H9 (cell line): Measurements from ENCODE around the gene MAPT. TPM values are rescaled to one million over a fixed set of nuclear protein-coding genes. Genes with fewer than 3 reads are reported as not detected.

Experiments
- DNase-seq: peaks from one replicate; pipeline ENCODE4 v3.0.0-alpha.2; 2017
- H2AFZ ChIP-seq: one replicate; pipeline ENCODE4 v1.6.1; 2013; ENCODE audit warnings: mild to moderate bottlenecking, low read length, control low read depth, moderate library complexity
- H2AK5ac ChIP-seq: 2 replicates; pipeline ENCODE4 v1.6.1; 2013; ENCODE audit warnings: low read length, control low read depth, mixed read lengths; ENCODE audit not compliant: insufficient read length
- H2BK120ac ChIP-seq: one replicate; pipeline ENCODE4 v1.6.1; 2013; ENCODE audit warnings: low read depth, mild to moderate bottlenecking, low read length, control low read depth, inconsistent platforms; ENCODE audit not compliant: poor library complexity, severe bottlenecking
- H2BK12ac ChIP-seq: 2 replicates; pipeline ENCODE4 v1.6.1; 2013; ENCODE audit warnings: low read length, control low read depth, mixed read lengths, low read depth; ENCODE audit not compliant: insufficient read length
- H2BK15ac ChIP-seq: 2 replicates; pipeline ENCODE4 v1.6.1; 2013; ENCODE audit warnings: low read depth, low read length, control low read depth
- H2BK20ac ChIP-seq: one replicate; pipeline ENCODE4 v1.6.1; 2013; ENCODE audit warnings: low read depth, mild to moderate bottlenecking, low read length, control low read depth, inconsistent platforms; ENCODE audit not compliant: poor library complexity, severe bottlenecking
- H2BK5ac ChIP-seq: 2 replicates; pipeline ENCODE4 v1.6.1; 2013; ENCODE audit warnings: low read length, control low read depth, mixed read lengths; ENCODE audit not compliant: insufficient read length
- H3K14ac ChIP-seq: 2 replicates; pipeline ENCODE4 v1.6.1; 2013; ENCODE audit warnings: low read length, control low read depth; ENCODE audit not compliant: insufficient read depth
- H3K18ac ChIP-seq: 2 replicates; pipeline ENCODE4 v1.6.1; 2013; ENCODE audit warnings: low read depth, mild to moderate bottlenecking, mixed read lengths, low read length, control low read depth; ENCODE audit not compliant: insufficient read length
- H3K23ac ChIP-seq: 2 replicates; pipeline ENCODE4 v1.6.1; 2013; ENCODE audit warnings: low read length, control low read depth, mixed read lengths, low read depth; ENCODE audit not compliant: insufficient read length
- H3K23me2 ChIP-seq: 2 replicates; pipeline ENCODE4 v1.6.1; 2013; ENCODE audit warnings: low read depth, mild to moderate bottlenecking, mixed read lengths, low read length, control low read depth; ENCODE audit not compliant: insufficient read length, poor library complexity, severe bottlenecking
- H3K27ac ChIP-seq: 2 replicates; pipeline ENCODE4 v1.5.1; 2013; ENCODE audit warnings: low read length, control low read depth, mixed read lengths, low read depth; ENCODE audit not compliant: insufficient read length
- H3K27me3 ChIP-seq: 2 replicates; pipeline ENCODE4 v1.6.1; 2013; ENCODE audit warnings: low read length, control low read depth, inconsistent platforms; ENCODE audit not compliant: insufficient read depth
- H3K4ac ChIP-seq: 2 replicates; pipeline ENCODE4 v1.6.1; 2013; ENCODE audit warnings: low read depth, mild to moderate bottlenecking, control low read depth, inconsistent platforms, low read length, moderate library complexity
- H3K4me1 ChIP-seq: 2 replicates; pipeline ENCODE4 v1.6.1; 2013; ENCODE audit warnings: low read length, control low read depth, inconsistent platforms; ENCODE audit not compliant: insufficient read depth
- H3K4me2 ChIP-seq: 2 replicates; pipeline ENCODE4 v1.6.1; 2013; ENCODE audit warnings: low read length, control low read depth, mixed read lengths; ENCODE audit not compliant: insufficient read length, insufficient read depth
- H3K56ac ChIP-seq: 2 replicates; pipeline ENCODE4 v1.6.1; 2013; ENCODE audit warnings: low read depth, mild to moderate bottlenecking, mixed read lengths, low read length, control low read depth; ENCODE audit not compliant: insufficient read length
- H3K79me1 ChIP-seq: 2 replicates; pipeline ENCODE4 v1.6.1; 2013; ENCODE audit warnings: low read depth, mild to moderate bottlenecking, moderate library complexity, low read length, control low read depth, inconsistent platforms; ENCODE audit not compliant: insufficient read depth, poor library complexity, severe bottlenecking
- H3K79me2 ChIP-seq: 2 replicates; pipeline ENCODE4 v1.6.1; 2013; ENCODE audit warnings: low read length, control low read depth, inconsistent platforms; ENCODE audit not compliant: insufficient read depth
- H3K9ac ChIP-seq: 2 replicates; pipeline ENCODE4 v1.6.1; 2013; ENCODE audit warnings: low read length, control low read depth, mixed read lengths; ENCODE audit not compliant: insufficient read length; ENCODE audit errors: extremely low read depth
- H3K9me3 ChIP-seq: one replicate; pipeline ENCODE4 v1.6.1; 2013; ENCODE audit warnings: low read depth, low read length, inconsistent platforms; ENCODE audit not compliant: control insufficient read depth
- H3T11ph ChIP-seq: one replicate; pipeline ENCODE4 v1.6.1; 2013; ENCODE audit warnings: mild to moderate bottlenecking, low read length, control low read depth, inconsistent platforms
- H4K20me1 ChIP-seq: one replicate; pipeline ENCODE4 v1.6.1; 2013; ENCODE audit not compliant: control insufficient read depth, insufficient read length, insufficient read depth
- H4K5ac ChIP-seq: 2 replicates; pipeline ENCODE4 v1.6.1; 2013; ENCODE audit warnings: low read depth, mild to moderate bottlenecking, mixed read lengths, low read length, control low read depth; ENCODE audit not compliant: insufficient read length
- H4K8ac ChIP-seq: replicated peaks from 2 replicates; pipeline ENCODE4 v1.6.1; 2013; ENCODE audit warnings: low read length, control low read depth, mixed read lengths, low read depth; ENCODE audit not compliant: insufficient read length
- H4K91ac ChIP-seq: 2 replicates; pipeline ENCODE4 v1.6.1; 2013; ENCODE audit warnings: low read depth, mild to moderate bottlenecking, moderate library complexity, mixed read lengths, low read length, control low read depth; ENCODE audit not compliant: insufficient read length
- H3K27ac Mint-ChIP-seq, 3 experiments: 2 replicates in 2 of 3; 3 replicates in 1 of 3; pipeline ENCODE4 v1.8.0; 2020 to 2021; ENCODE audit warnings: mixed read lengths in 3 of 3, mild to moderate bottlenecking in 1 of 3, moderate library complexity in 1 of 3
- H3K27me3 Mint-ChIP-seq: 2 replicates; pipeline ENCODE4 v1.8.0; 2021; ENCODE audit warnings: low read depth, mild to moderate bottlenecking, moderate library complexity, mixed read lengths
- H3K36me3 Mint-ChIP-seq, 3 experiments: 2 replicates in 2 of 3; 3 replicates in 1 of 3; pipeline ENCODE4 v1.8.0; 2020 to 2021; ENCODE audit warnings: low read depth in 3 of 3, mixed read lengths in 3 of 3; ENCODE audit not compliant: insufficient read depth in 1 of 3
- H3K4me1 Mint-ChIP-seq, 2 experiments: 2 replicates each; pipeline ENCODE4 v1.8.0; 2020; ENCODE audit warnings: mixed read lengths in 2 of 2
- H3K4me3 Mint-ChIP-seq, 2 experiments: 2 replicates in 1 of 2; 3 replicates in 1 of 2; pipeline ENCODE4 v1.8.0; 2020 to 2021; ENCODE audit warnings: mild to moderate bottlenecking in 2 of 2, mixed read lengths in 2 of 2, moderate library complexity in 1 of 2
- H3K9me3 Mint-ChIP-seq, 2 experiments: 2 replicates in 1 of 2; 3 replicates in 1 of 2; pipeline ENCODE4 v1.8.0; 2020; ENCODE audit warnings: mild to moderate bottlenecking in 2 of 2, mixed read lengths in 2 of 2, moderate library complexity in 1 of 2
- CTCF ChIP-seq: fragments of 200-600 bp; sonication (generic); conservative IDR thresholded peaks from 3 replicates; pipeline ENCODE4 v1.8.0; 2021; ENCODE audit warnings: antibody characterized with exemption, mild to moderate bottlenecking
- WGBS: extraction: QIAGEN DNeasy Blood & Tissue Kit; methylation state at CpG from one replicate; pipeline ENCODE4 v1.1.7; 2013; ENCODE audit warnings: missing lambda C conversion rate, low lambda C conversion rate, mixed read lengths; ENCODE audit not compliant: insufficient read length; ENCODE audit errors: extremely low coverage; 5-methylcytosine and 5-hydroxymethylcytosine counted together
- total RNA-seq: library from RNA; stranded (reverse); gene quantifications from 2 replicates; pipeline ENCODE4 v1.2.1, GENCODE V29; 2021

The MAPT gene
- total RNA-seq, 1 experiment from 2014 or later: 1.6 TPM

DNA sequence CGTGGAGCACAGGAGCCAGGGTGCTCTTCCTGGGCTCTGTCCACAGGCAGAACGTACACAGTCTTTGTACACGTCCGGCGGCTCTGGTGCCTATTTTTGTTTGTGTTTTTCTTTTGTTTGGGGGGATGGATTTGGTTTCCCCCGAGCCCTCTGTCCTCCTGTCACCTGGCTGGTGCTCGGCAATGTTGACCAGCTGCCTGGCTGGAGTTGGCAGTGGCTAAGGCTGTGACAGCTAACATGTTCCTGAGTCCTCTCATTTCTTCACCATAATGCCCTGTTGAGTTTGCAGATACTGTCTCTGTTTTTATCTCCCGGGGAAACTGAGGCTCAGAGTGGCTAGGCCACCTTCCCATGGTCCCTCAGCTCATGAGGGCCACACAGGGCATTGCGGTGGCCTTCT is 25.7 kb downstream of the MAPT start:
- Histone ChIP-seq H3K4me1 (no peaks in the 10 kb centered on the region), H4K20me1 (no peaks in the 10 kb centered on the region), H4K5ac (no peak overlapping the region), H2BK15ac (no peak overlapping the region), H3K23ac (no peak overlapping the region), H2AK5ac (no peak overlapping the region), H3K27me3 (no peaks in the 10 kb centered on the region), H3K9me3 (no peaks in the 10 kb centered on the region), H2BK5ac (no peak overlapping the region), H2BK120ac (no peak overlapping the region), H3K23me2 (peaks cover 4% of the 10 kb centered on the region), H4K91ac (no peak overlapping the region), H3K18ac (no peak overlapping the region), H3T11ph (no peak overlapping the region), H3K56ac (no peak overlapping the region), H3K14ac (no peak overlapping the region), H3K27ac (no peak overlapping the region), H3K4me2 (no peak overlapping the region), H3K79me1 (no peaks in the 10 kb centered on the region), H4K8ac (no peak overlapping the region), H2BK20ac (no peak overlapping the region), H3K4ac (no peak overlapping the region), H2BK12ac (no peak overlapping the region), H3K79me2 (no peaks in the 10 kb centered on the region), H3K9ac (no peak overlapping the region), H2AFZ (no peak overlapping the region)
- Mint-ChIP-seq H3K27ac (no peak overlapping the region), H3K36me3 (no peaks in the 10 kb centered on the region), H3K27me3 (peaks cover 9% of the 10 kb centered on the region), H3K9me3 (no peaks in the 10 kb centered on the region; a peak in 1 of 5 replicates), H3K4me3 (no peak overlapping the region), H3K4me1 (peaks cover 0 to 2% of the 10 kb centered on the region in 2 experiments; a peak in 2 of 4 replicates)
- no peak for TF ChIP-seq CTCF
- WGBS: no CpG with 5 or more reads among the region's 9 CpGs
- no peak for DNase-seq
